Stimulated activated CD4-positive, alpha-beta T cell treated with anti-CD3 and anti-CD28 coated beads, Interleukin-2, amount 100 ng/mL, for 4 hours (primary cell): ENCODE measurements around the gene IDS.
"Not testable (repeated sequence)": the region's sequence is repeated elsewhere in the genome, so short reads cannot be mapped to it uniquely, and the experiment has no call there.

Source experiments
- DNase-seq: peaks from one replicate; pipeline ENCODE4 v3.0.0-alpha.2; 2020; ENCODE audit warnings: low read depth

Gene IDS

GRCh38 chrX:149504915-149505651 lies at the start of gene IDS:
Gene IDS, minus strand, starts transcription at chrX:149505306. Its CDS starts 169 bp downstream, at chrX:149505137.
- DNase-seq: peak; percentile 70

GRCh38 chrX:149551939-149552248 lies 46.8 kb upstream of the IDS start:
- DNase-seq: not testable (repeated sequence)

GRCh38 chrX:149551245-149551938 lies 46.3 kb upstream of the IDS start:
- not testable (repeated sequence) for DNase-seq

- not testable (repeated sequence) for DNase-seq
Measured at GRCh38 chrX:149550454-149550853, 45.3 kb upstream of the IDS start.

DNA sequence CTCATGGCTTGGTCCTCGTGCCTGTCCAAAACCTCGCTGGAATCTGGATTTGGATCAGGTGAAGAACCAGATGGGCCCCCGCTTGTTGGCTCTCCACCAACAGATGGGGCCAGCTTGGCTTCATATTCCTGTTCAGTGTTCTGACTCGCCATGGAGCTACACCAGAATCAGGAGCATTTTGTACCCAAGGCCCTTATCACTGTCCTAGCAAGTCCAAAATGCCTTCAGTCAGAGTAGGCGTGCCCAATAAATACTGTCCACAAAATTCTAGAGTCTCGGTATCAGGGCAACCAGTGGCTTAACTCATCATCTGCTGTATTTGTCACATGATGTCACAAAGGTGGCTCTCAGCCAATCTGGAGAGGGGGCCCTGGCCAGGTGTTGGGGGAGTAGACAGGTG lies 44.6 kb upstream of the IDS start, which contains the start of gene HSFX3:
HSFX3 (minus strand) TSS at position 224 of the 400 bp plus-strand sequence; CDS start at position 152, 72 bp downstream.
- not testable (repeated sequence) for DNase-seq

- not testable (repeated sequence) for DNase-seq
Measured at GRCh38 chrX:149547782-149548181, 42.7 kb upstream of the IDS start.

GRCh38 chrX:149546962-149547361 lies 41.9 kb upstream of the IDS start:
- not testable (repeated sequence) for DNase-seq

DNA sequence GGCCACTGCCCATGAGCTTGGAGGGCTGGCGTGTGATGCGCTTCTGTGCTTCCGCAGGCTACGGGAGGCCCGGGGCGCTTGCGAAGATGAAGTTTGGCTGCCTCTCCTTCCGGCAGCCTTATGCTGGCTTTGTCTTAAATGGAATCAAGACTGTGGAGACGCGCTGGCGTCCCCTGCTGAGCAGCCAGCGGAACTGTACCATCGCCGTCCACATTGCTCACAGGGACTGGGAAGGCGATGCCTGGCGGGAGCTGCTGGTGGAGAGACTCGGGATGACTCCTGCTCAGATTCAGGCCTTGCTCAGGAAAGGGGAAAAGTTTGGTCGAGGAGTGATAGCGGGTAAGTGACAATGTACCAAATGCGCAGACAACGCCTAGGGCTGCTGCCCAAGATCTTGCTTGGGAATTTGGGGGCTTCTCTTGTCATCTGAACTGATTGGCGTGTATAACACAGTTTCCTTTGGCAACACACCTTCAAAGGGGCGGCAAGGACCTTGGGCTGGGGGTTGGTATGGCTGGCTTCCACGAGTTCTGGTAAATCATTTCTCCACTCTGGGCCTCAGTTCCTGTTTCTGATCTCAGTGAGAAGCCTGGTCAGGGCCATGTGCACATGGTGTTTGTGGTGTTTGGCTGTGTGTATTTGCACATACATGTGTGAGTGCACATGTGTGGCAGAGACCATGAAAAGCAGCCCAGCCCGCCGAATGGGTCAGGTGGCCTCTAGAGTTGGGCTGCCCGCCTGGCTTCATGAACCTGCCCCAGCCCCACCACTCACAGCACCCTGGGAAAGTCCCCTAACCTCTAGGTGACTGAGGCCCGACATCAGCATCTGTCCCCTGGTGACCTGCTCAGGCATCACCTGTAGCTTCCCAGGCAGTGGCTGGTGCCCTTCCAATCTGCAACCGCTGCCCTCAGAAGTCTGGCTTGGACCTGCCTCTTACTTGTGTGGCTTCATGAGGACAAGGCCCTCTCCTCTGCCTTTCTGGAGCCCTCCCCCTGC lies 40.7 kb upstream of the IDS start:
- not testable (repeated sequence) for DNase-seq

DNA sequence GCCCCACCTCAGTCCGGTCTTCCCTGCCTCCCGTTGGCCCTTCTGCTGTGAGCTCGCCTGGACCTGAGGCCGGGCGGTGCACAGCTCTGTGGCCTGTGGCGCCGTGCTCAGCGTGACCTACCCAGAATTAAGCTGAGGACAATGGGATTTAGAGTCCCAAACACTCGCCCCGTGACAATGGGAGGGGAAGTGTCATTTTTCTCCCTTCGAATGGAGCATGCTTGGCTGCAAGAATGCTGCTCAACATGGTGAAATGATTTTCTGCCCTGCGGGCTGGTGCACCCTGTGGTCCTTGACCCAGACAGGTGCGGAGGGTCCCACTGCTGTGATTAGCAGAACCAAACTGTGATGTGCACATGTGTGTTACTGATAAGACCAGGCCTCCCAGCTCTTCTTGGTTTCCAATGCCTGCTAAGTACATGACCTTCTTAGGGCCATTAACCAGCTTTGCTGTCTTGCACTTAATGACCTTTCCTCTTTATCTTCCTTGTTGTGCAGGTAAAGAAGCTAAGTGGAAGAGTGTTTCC lies 36.5 kb upstream of the IDS start:
- no peak for DNase-seq

DNA sequence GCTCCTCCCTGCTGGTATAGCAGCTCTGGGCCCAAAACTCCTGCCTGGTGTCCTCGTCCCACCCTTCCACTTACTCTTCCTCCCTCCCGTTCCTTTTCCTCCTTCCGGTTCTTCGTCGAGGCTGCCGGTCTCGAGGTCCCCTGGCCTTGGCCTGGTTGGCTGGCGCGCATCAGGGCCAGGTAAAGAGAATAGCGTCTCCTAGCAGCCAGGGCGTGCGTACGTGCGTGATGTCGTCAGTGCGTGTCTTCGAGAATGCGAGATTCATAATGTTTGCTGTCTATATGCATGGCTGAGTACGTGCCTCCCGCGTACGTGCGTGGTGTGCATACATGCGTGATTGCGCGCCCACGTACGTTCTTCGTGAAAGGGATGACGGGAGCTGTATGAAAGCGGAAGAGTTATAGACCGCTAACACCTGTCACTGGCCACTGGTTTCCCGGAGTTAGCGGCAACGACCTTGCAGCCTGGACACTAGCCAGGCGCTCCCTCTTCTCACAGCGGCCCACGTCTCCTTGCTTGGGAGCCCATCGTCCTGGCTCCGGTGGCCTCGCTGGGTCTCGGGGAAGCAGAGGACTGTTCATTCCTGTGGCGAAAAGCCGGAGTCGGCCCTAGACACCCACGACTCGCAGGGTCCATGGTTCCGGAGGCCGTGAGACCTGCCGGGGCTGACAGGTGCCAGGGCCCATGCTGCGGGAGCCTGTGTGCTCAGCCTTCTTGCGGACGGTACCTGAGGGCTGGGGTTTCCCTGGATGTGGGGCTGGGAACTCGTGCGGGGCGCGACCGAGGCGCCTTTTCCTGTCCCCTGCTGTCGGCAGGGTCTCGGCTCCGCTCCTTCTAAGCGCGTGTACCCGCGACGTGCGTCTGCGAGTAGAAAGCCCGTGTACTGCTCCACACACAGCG lies 35.8 kb upstream of the IDS start, which contains the start of gene EOLA1:
EOLA1 (plus strand) TSS at position 392 of the 900 bp plus-strand sequence. CDS start 4,619 bp downstream, outside the sequence.
- peak; percentile 85 for DNase-seq

GRCh38 chrX:149540131-149540620 lies 35.1 kb upstream of the IDS start:
- DNase-seq: peak; percentile 86

DNA sequence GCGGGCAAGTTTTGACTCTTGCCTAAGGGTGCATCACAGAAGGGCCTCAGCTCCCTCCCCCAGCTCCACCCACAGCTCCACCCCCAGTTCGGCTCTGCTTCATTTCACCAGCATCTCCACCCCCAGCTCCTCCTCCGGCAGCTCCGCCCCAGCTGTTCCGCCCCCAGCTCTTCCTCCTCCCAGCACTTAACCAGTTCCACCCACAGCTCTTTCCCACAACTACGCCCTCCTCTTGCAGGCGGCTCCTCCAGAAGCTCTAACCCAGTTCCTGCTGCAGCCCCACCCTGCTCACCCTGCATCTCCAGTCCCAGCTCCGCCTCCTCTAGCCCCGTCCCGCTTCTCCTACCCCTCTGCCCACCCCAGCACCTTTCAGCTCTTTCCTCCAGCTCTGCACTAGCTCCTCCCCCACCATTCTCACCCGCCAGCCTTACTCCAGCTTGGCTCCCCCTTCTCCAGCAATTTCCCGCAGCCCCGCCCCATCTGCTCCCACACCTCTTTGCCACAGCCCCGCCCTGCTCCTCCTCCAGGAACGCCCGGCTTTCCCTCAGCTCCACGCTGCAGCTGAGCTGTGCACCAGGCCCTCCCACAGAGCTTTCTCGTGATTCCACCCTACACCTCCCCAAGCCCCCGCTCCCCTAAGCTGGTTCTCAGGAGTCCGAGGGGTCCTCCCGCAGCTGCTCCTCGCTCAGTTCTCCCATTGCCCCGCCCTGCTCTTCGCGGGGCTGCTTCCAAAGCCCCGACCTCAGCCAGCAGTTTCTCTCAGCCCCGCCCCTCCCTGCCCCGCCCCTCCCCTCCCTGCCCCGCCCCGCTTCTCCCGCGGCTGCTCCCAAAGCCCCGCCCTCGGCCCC lies 34.4 kb upstream of the IDS start:
- peak; percentile 80 for DNase-seq

DNA sequence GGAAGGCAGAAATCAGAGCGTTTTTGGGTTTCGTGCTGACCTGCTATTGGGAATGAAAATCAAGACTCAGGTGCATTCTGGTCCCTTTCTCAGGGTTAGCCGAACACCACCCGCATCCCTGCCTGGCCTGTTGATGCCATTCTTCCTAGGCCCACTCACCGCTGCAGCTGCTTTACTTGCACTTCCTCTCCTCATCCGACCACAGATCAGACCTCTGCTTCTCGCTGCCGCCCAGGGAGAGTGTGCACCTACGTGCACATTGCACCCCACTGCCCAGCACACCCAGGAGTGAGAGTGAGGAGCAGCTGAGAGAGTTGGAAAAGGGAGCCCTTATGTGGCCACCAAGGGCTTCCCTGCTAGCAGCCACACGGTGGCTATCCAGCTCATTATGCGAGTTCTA lies 32.4 kb upstream of the IDS start:
- DNase-seq: not testable (repeated sequence)

DNA sequence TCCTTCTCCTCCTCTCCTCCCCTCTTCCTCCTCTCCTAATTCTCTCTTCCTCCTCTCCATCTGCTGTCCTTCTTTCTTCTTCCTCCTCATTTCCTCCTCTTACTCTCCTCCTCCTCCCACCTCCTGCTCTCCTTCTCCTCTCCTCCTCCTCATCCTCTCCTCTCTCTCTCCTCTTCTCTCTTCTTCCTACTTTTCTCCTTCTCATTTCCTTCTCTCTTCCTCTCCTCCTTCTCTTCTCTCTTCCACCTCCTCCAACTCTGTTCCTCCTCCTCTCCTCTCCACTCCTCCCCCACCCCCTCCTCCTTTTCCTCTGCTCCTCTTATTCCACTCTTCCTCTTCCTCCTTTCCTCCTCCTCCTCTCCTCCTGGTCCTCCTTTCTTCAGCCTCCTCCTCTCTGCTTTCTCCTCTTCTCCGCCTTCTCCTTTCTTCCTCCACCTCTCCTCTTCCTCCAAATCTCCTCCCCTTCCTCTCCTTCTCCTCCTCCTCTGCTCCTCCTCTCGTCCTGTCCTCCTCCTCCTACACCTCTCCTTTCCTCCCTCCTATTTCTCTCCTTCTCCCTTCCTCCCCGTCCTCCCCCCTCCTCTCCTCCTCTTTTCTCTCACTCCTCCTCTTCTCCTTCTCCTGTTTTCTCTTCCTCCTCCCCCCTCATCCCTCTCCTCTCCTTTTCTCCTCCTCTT lies 30.0 kb upstream of the IDS start:
- not testable (repeated sequence) for DNase-seq

- DNase-seq: not testable (repeated sequence)
Measured at GRCh38 chrX:149533999-149534398, 28.9 kb upstream of the IDS start.

DNA sequence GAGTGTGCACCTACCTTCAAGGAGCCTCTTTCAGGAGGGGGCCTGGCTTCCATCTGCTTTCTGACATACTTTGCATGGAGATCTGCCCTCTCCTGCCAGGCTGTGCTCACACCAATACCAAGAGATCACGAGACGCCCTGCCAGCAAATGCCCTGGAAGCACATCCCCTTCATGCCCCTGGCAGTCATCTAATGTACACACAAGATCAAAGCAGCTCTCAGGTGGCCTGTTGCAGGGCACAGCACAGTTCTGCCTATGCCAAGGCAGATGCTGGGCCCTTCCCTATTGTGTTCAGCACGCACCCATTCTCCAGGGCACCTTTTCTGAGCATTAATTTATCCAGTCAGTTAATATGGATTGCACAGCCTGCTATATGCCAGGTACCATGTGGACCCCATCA lies 27.8 kb upstream of the IDS start:
- not testable (repeated sequence) for DNase-seq

DNA sequence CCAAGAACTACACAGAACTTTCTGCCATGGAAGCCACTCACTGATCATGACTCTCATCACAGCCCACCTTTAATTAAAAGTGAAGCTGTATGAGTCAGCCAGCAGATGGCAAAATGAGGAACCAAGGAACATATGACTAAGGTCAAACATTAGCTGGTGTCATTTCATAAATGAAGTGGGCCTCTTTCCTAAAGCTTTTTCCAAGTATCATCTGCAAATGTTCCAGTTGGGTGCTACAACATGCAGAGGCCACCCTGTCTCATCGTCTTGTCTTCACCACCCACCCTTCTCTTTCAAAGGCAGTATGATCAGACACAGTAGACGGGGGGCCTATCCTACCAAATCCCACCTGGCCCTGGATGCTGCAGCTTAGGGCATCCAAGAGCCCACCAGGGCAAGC lies 26.5 kb upstream of the IDS start:
- no peak for DNase-seq

GRCh38 chrX:149528381-149528780 lies 23.3 kb upstream of the IDS start:
- no peak for DNase-seq

GRCh38 chrX:149527705-149528104 lies 22.6 kb upstream of the IDS start:
- no peak for DNase-seq
